NCI-H1417 (cell line): ENCODE results near the gene IL1RAP.
"Not testable (repeated sequence)": the region's sequence is repeated elsewhere in the genome, so short reads cannot be mapped to it uniquely, and the experiment has no call there.

Source experiments
- DNase-seq, 3 experiments: peaks; one replicate each; lab custom pipeline; 2025; lab: John Stamatoyannopoulos, UW

IL1RAP gene, protein sequence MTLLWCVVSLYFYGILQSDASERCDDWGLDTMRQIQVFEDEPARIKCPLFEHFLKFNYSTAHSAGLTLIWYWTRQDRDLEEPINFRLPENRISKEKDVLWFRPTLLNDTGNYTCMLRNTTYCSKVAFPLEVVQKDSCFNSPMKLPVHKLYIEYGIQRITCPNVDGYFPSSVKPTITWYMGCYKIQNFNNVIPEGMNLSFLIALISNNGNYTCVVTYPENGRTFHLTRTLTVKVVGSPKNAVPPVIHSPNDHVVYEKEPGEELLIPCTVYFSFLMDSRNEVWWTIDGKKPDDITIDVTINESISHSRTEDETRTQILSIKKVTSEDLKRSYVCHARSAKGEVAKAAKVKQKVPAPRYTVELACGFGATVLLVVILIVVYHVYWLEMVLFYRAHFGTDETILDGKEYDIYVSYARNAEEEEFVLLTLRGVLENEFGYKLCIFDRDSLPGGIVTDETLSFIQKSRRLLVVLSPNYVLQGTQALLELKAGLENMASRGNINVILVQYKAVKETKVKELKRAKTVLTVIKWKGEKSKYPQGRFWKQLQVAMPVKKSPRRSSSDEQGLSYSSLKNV

DNA sequence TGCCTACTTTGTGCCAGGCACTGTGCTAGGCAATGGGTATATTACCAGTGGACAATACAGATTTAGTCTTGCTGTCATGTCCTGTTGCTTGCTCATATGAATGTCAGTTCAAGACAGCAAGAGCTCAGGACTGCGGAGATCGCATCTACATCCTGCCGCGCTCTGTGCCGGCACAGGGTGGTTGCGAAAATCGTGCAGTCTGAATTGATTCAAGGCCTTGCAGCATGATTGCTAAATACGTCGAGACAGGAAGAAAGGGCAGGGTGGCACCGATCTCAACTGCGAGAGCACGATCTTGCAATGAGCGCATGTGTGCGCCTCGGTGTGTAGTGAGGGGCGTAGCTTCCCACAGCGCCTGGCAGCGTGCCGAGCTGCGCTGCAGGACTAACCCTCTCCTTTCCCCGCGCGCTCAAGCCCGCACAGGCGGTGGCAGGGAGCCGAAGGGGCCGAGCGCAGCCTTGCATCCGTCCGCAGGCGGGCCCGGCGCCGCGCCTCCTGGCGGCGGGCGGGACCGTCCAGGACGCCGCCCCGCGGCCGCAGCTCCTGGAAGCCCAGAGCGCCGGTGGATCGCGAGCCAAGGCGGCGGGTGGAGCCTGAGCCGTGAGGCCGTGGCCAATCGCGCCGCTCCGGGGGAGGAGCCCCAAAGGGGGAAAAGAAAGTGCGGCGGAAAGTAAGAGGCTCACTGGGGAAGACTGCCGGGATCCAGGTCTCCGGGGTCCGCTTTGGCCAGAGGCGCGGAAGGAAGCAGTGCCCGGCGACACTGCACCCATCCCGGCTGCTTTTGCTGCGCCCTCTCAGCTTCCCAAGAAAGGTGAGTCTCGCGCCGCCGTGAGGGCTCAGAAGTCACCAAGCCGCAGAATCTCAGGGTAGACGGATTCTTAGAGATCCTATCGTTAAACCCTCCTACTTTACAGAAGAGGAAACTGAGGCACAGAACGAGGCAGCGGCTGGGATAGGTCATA, at the start of gene IL1RAP:
IL1RAP (plus strand) TSS at position 677 of the 962 bp plus-strand sequence. CDS start 50,205 bp downstream, outside the sequence.
- peak; percentile 86 to 93 (median 91) for DNase-seq

GRCh38 chr3:190467922-190468321, 46.0 kb upstream of the IL1RAP start:
- DNase-seq, result no peak

GRCh38 chr3:190473261-190473660, 40.6 kb upstream of the IL1RAP start:
- DNase-seq, result not testable (repeated sequence)

- no peak for DNase-seq
These were observed 32.1 kb upstream of the IL1RAP start for GRCh38 chr3:190481779-190482178.

- peak; percentile 12 to 82 (median 39) for DNase-seq
These were observed 27.9 kb upstream of the IL1RAP start for GRCh38 chr3:190485830-190486532.

- DNase-seq, result no peak
These were observed 27.4 kb upstream of the IL1RAP start for GRCh38 chr3:190486533-190486864.

- DNase-seq, result no peak
These were observed 26.8 kb upstream of the IL1RAP start for GRCh38 chr3:190486908-190487607.

GRCh38 chr3:190491533-190492054, 22.3 kb upstream of the IL1RAP start:
- no peak for DNase-seq

- no peak for DNase-seq
These were observed 21.8 kb upstream of the IL1RAP start for GRCh38 chr3:190492129-190492528.

- DNase-seq, result no peak
These were observed 20.9 kb upstream of the IL1RAP start for GRCh38 chr3:190492966-190493365.

GRCh38 chr3:190494907-190495306, 19.0 kb upstream of the IL1RAP start:
- DNase-seq, result no peak

- DNase-seq, result no peak
These were observed 18.5 kb upstream of the IL1RAP start for GRCh38 chr3:190495354-190495753.

GRCh38 chr3:190495796-190496195, 18.1 kb upstream of the IL1RAP start:
- no peak for DNase-seq

DNA sequence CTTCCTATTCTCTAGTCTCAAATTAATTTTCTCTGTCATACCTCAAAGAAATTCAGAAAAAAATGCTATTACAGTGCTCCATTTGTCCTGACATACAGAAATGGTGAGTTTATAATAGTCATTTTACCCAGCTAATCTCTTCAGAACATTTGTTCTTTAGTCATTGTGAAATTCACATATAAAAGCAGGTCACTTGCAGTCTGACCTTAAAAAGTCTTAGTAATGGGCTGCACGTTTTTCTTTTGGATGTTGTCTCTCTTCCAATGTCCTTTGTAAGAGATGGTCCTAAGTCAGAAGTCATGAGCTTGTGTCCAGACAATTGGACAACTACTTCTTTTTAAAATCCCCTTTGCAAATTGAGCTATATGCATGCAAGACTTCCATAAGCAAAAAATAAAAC, 17.0 kb upstream of the IL1RAP start:
- no peak for DNase-seq

- peak in 2 of 3 experiments; percentile 7 to 12 for DNase-seq
These were observed 16.1 kb upstream of the IL1RAP start for GRCh38 chr3:190497811-190498210.

- DNase-seq, result no peak
These were observed 15.6 kb upstream of the IL1RAP start for GRCh38 chr3:190498293-190498692.

DNA sequence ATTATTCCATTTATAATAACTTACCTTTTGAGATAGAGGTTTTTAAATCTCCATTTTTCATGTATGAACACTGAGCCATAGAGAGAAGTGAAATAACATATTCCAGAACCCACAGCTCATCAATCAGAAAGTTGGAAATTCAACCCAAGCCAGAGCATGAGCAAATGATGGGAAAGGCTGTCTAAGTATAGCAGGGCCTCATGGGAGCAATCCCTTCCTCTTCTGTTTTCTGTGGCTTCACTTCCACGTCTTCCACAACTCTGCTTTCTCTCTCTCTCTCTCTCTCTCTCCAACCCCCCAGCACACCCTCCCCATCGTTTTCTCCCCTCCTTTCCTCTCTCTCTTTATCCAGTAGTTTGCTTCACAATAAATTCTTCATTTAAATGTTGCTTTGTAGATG, 14.8 kb upstream of the IL1RAP start:
- no peak for DNase-seq

DNA sequence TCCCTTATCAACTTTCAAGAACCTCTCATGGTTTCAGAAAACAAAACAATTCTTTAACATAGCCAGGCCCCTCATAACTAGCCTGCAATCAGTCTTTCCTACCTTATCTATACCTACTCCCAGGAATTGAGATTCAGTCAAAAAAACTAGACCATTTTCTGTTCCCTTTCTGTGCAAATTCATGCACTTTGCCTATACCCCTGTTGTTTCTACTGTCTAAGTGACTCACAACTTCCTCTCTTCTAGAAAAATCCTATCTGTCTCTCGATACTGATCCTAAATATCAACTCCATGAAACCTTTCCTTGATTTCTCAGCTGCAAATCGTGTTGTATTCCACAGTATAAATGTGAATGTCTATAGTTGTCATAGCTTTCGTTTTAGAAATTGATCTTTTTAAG, 10.9 kb upstream of the IL1RAP start:
- DNase-seq, result no peak

GRCh38 chr3:190504354-190505125, 9.3 kb upstream of the IL1RAP start:
- DNase-seq, result peak in 1 of 3 experiments; percentile 28

DNA sequence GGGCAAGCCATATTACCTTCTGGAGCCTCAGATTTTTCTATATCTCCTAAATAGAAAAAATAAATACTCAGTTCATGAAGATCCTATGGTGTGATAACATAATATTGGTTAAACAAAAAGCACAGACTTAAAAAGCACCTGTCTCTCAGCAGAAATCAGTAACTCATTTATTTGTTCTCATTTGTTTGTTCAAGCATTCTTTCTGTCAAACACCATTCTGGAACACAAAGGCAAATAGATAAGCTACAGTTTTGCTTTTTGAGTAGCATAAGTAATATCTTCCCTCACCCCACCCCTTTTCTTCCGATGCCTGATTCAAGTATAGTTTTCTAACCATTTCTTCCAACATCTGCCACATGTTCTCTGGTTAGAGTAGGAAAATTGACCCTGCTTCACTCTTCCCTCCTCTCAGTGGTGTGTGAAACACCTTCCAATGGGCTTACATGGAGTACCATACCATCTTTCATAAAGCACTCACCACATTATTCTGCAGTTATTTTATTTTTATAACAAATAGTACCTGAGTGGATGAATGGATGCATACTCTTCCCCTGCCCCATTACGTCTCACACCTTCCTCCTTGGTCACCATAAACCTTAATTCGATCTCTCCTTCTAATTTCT, 8.4 kb upstream of the IL1RAP start:
- no peak for DNase-seq
